CD4-positive, alpha-beta T cell (primary cell): ENCODE results near the gene S100A6. TPM values are rescaled to one million over a fixed set of nuclear protein-coding genes. Genes with fewer than 3 reads are reported as not detected.

Experiments used
- ATAC-seq: fragments of 200-7000 bp; cut with Tn5 transposase; one replicate; pipeline ENCODE4 v1.10.0; 2022; ENCODE audit warnings: mild to moderate bottlenecking; ENCODE audit not compliant: poor library complexity
- CTCF ChIA-PET: fragments of 350-600 bp; sonication (Branson Sonifier 250); formaldehyde crosslinking; loops from one replicate; lab custom pipeline; 2021; ENCODE audit warnings: antibody characterized with exemption, inconsistent platforms; lab: Charles Lee
- POLR2A ChIA-PET: fragments of 350-600 bp; sonication (Branson Sonifier 250); formaldehyde crosslinking; loops from one replicate; lab custom pipeline; 2021; ENCODE audit warnings: antibody characterized with exemption, inconsistent platforms; lab: Charles Lee
- DNase-seq, 14 experiments: peaks; one replicate each; pipeline ENCODE4 v3.0.0-alpha.2; 2013 to 2020; ENCODE audit warnings: mixed read lengths in 2 of 14
- H3K27ac ChIP-seq, 2 donors: one replicate each; pipeline versions ENCODE4 v1.5.1 to v1.7.0; 2013; ENCODE audit warnings: low read length in 2 of 2, low read depth in 1 of 2, mild to moderate bottlenecking in 1 of 2
- H3K27me3 ChIP-seq, 2 experiments: 1 replicate in 1 of 2; 2 replicates in 1 of 2; pipeline versions ENCODE4 v1.6.1 to v1.7.0; 2013; ENCODE audit warnings: low read length in 2 of 2, control low read depth in 1 of 2, mild to moderate bottlenecking in 1 of 2, moderate library complexity in 1 of 2; ENCODE audit not compliant: insufficient read depth in 2 of 2, control insufficient read depth in 1 of 2
- H3K36me3 ChIP-seq: one replicate; pipeline ENCODE4 v1.6.1; 2013; ENCODE audit warnings: low read length, control low read depth; ENCODE audit not compliant: insufficient read depth
- H3K4me1 ChIP-seq: one replicate; pipeline ENCODE4 v1.6.1; 2013; ENCODE audit warnings: low read length, control low read depth; ENCODE audit not compliant: insufficient read depth
- H3K4me3 ChIP-seq: one replicate; pipeline ENCODE4 v1.5.1; 2013; ENCODE audit warnings: mild to moderate bottlenecking, low read length, moderate library complexity
- H3K9me3 ChIP-seq, 2 experiments: 1 replicate in 1 of 2; 2 replicates in 1 of 2; pipeline versions ENCODE4 v1.6.1 to v1.7.0; 2013; ENCODE audit warnings: low read length in 2 of 2, mild to moderate bottlenecking in 2 of 2, control low read depth in 1 of 2, moderate library complexity in 1 of 2; ENCODE audit not compliant: control insufficient read depth in 1 of 2, insufficient read depth in 1 of 2
- H3K27ac Mint-ChIP-seq: one replicate; pipeline ENCODE4 v1.8.0; 2020; ENCODE audit warnings: mixed read lengths
- H3K27me3 Mint-ChIP-seq: one replicate; pipeline ENCODE4 v1.8.0; 2021; ENCODE audit warnings: mixed read lengths
- H3K36me3 Mint-ChIP-seq: one replicate; pipeline ENCODE4 v1.8.0; 2021; ENCODE audit warnings: low read depth, mixed read lengths
- H3K4me1 Mint-ChIP-seq: one replicate; pipeline ENCODE4 v1.8.0; 2021; ENCODE audit warnings: low read depth, mixed read lengths
- H3K4me3 Mint-ChIP-seq: one replicate; pipeline ENCODE4 v1.8.0; 2020; ENCODE audit warnings: mild to moderate bottlenecking, mixed read lengths
- H3K9me3 Mint-ChIP-seq: one replicate; pipeline ENCODE4 v1.8.0; 2020; ENCODE audit warnings: mixed read lengths
- intact Hi-C, 2 experiments: fragments of 100-400 bp; cut with DNase I in 1 of 2; cut with micrococcal nuclease in 1 of 2; formaldehyde crosslinking; loops; one replicate each; pipeline versions ENCODE4 v1.15.1 to v1.9.0; 2023 to 2025; cut with DNase I, micrococcal nuclease
- total RNA-seq, 174 experiments: library from RNA in 2 of 174; stranded (reverse) in 2 of 174; gene quantifications; one replicate each; pipeline ENCODE4 v1.2.3 and lab custom pipeline; 2021 to 2026
- TF ChIP-seq, protein P1 (sequence below): fragments of 200-600 bp; IDR thresholded peaks from one replicate; pipeline ENCODE4 v1.8.0; 2022; ENCODE audit warnings: antibody characterized with exemption, mild to moderate bottlenecking

Gene S100A6
- total RNA-seq, 2 experiments from 2014 or later: 172 to 175 TPM

DNA sequence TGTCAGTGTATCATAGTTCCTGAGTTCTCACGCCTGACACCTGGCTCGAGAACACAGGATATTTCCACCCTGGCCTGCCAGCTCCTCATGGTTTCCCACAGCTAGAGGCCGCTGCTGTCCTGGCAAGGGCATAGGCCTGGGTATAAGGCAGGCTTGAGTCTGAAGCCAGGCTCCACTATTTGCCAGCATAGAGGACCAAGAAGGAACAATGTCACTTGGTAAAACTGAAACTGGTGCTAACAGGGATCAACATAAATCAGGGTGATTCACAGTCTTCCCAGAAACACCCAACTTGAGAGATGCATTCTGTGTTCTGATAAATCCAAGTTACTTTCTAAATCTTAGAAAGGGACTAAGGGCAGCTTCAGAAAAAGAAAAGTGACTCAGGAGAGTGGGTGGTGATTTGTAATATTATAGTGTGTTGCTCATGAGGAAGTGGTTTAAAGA is 36.8 kb upstream of the S100A6 start:
- Histone ChIP-seq H3K27ac (no peak overlapping the region), H3K4me3 (no peak overlapping the region), H3K9me3 (no peaks in the 10 kb centered on the region), H3K4me1 (peaks cover 17% of the 10 kb centered on the region), H3K27me3 (peaks cover 0 to 2% of the 10 kb centered on the region in 2 experiments), H3K36me3 (no peaks in the 10 kb centered on the region)
- ChIA-PET CTCF (interaction anchor here (0.6 to 1.5 kb wide), 6 partner anchors 9 to 155 kb away, joined by 3 to 9 read pairs (median 3); partner anchors contain the start of genes INTS3 and S100A5), POLR2A (interaction anchor here (1.9 kb wide), 1 partner anchor 37 kb away, joined by 8 read pairs; the partner anchor contains the start of gene S100A6)
- H3K27me3 Mint-ChIP-seq: peaks cover 9% of the 10 kb centered on the region
- ATAC-seq (peak; percentile 72), DNase-seq (peak in 12 of 14 experiments; percentile 23 to 70 (median 46))
- H3K27ac Mint-ChIP-seq: no peak overlapping the region
- TF ChIP-seq, protein P1, sequence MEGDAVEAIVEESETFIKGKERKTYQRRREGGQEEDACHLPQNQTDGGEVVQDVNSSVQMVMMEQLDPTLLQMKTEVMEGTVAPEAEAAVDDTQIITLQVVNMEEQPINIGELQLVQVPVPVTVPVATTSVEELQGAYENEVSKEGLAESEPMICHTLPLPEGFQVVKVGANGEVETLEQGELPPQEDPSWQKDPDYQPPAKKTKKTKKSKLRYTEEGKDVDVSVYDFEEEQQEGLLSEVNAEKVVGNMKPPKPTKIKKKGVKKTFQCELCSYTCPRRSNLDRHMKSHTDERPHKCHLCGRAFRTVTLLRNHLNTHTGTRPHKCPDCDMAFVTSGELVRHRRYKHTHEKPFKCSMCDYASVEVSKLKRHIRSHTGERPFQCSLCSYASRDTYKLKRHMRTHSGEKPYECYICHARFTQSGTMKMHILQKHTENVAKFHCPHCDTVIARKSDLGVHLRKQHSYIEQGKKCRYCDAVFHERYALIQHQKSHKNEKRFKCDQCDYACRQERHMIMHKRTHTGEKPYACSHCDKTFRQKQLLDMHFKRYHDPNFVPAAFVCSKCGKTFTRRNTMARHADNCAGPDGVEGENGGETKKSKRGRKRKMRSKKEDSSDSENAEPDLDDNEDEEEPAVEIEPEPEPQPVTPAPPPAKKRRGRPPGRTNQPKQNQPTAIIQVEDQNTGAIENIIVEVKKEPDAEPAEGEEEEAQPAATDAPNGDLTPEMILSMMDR: no peak
- H3K4me1 Mint-ChIP-seq: peaks cover 20% of the 10 kb centered on the region
- H3K36me3 Mint-ChIP-seq: no peaks in the 10 kb centered on the region
- no peak overlapping the region for H3K4me3 Mint-ChIP-seq
- no peaks in the 10 kb centered on the region for H3K9me3 Mint-ChIP-seq
- intact Hi-C loops: loop anchor here in 1 of 2 experiments (1.0 to 5.0 kb wide), 4 partner anchors 45 to 415 kb away; partner anchors contain the start of genes RAB13 and S100A14

DNA sequence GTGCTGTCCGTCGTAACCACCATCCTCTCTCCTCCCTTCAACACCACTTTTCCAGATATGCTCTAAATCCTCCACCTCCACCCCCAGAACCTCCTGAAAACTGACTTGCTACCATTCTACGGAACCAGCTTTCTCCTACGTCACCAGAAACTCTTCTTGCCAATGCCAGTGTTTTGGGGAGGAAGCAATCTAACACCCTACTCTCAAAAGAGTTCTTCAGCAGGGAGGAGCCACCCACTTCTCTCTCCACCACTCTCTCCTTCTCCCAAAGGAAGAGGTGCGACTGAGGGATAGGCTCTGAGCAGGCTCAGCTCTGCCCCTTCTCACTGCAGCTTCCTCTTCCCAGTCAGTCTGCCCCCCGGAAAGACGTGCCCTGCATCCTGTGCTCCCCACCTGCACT is 35.9 kb upstream of the S100A6 start:
- H3K4me1 Mint-ChIP-seq: peaks cover 28% of the 10 kb centered on the region
- no peak for ATAC-seq
- H3K36me3 ChIP-seq: no peaks in the 10 kb centered on the region
- CTCF ChIA-PET: interaction anchor here (0.6 to 1.1 kb wide), 3 partner anchors 31 to 201 kb away, joined by 3 to 5 read pairs (median 5); partner anchors contain the start of gene S100A5
- TF ChIP-seq, protein P1: no peak
- H3K36me3 Mint-ChIP-seq: no peaks in the 10 kb centered on the region
- POLR2A ChIA-PET: interaction anchor here (1.9 kb wide), 1 partner anchor 36 kb away, joined by 8 read pairs; the partner anchor contains the start of gene S100A6
- intact Hi-C loops: loop anchor here in 1 of 2 experiments (1.0 to 5.0 kb wide), 4 partner anchors 46 to 416 kb away; partner anchors contain the start of genes RAB13 and S100A14
- H3K4me1 ChIP-seq: peaks cover 26% of the 10 kb centered on the region
- DNase-seq: no peak
- H3K27me3 Mint-ChIP-seq: peaks cover under 1% of the 10 kb centered on the region
- no peak overlapping the region for H3K27ac ChIP-seq
- H3K4me3 Mint-ChIP-seq: no peak overlapping the region
- no peak overlapping the region for H3K4me3 ChIP-seq
- H3K27ac Mint-ChIP-seq: no peak overlapping the region
- H3K9me3 ChIP-seq: no peaks in the 10 kb centered on the region
- no peaks in the 10 kb centered on the region for H3K9me3 Mint-ChIP-seq
- H3K27me3 ChIP-seq: no peaks in the 10 kb centered on the region

DNA sequence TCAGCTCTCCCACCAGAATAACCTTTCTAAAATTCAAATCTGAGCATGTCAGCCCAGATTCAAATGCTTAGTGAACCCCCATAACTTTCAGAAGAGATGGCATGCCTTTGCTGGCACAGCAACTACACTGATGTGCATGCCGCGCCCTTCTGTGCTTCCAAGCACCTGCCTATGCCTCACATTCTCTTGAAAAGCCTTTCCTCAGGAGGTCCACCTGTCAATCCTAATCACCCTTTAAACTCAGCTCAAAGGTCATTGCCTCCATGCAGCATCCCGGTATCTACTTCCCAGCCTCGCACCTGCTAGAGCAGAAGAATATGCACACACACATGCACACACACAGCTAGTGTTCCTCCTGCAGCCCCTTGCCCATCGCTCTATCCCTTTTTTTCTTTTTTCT is 35.1 kb upstream of the S100A6 start:
- H3K27me3 ChIP-seq: no peaks in the 10 kb centered on the region
- no peaks in the 10 kb centered on the region for H3K27me3 Mint-ChIP-seq
- no peaks in the 10 kb centered on the region for H3K36me3 ChIP-seq
- intact Hi-C loops: loop anchor here in 1 of 2 experiments (5.0 kb wide), 2 partner anchors 46 to 416 kb away; partner anchors contain the start of genes RAB13 and S100A14
- ATAC-seq: no peak
- no peaks in the 10 kb centered on the region for H3K9me3 ChIP-seq
- no peak overlapping the region for H3K27ac ChIP-seq
- no peaks in the 10 kb centered on the region for H3K36me3 Mint-ChIP-seq
- peaks cover 37% of the 10 kb centered on the region for H3K4me1 Mint-ChIP-seq
- no peak overlapping the region for H3K27ac Mint-ChIP-seq
- ChIA-PET POLR2A (no interaction called here), CTCF (interaction anchor here (0.6 to 3.9 kb wide), 3 partner anchors 25 to 201 kb away, joined by 4 to 69 read pairs (median 5); partner anchors contain the start of gene S100A6)
- TF ChIP-seq, protein P1: no peak
- peaks cover 34% of the 10 kb centered on the region for H3K4me1 ChIP-seq
- H3K4me3 Mint-ChIP-seq: no peak overlapping the region
- H3K4me3 ChIP-seq: no peak overlapping the region
- no peak for DNase-seq
- H3K9me3 Mint-ChIP-seq: no peaks in the 10 kb centered on the region
